GM12878 (cell line): ENCODE measurements around the gene APOL4. TPM values are rescaled to one million over a fixed set of nuclear protein-coding genes. Genes with fewer than 3 reads are reported as not detected.

ENCODE experiments used
- BCL11A ChIP-seq: IDR thresholded peaks from 2 replicates; pipeline ENCODE4 v1.6.1; 2011; ENCODE audit warnings: low read depth, low read length
- CBFB ChIP-seq: IDR thresholded peaks from 2 replicates; pipeline ENCODE4 v1.6.1; 2016; ENCODE audit warnings: antibody characterized with exemption, low read depth
- CHD2 ChIP-seq: IDR thresholded peaks from 2 replicates; pipeline ENCODE4 v1.6.1; 2011; ENCODE audit warnings: low read depth, low read length, improper control_type of control experiment, borderline replicate concordance
- FOXM1 ChIP-seq: IDR thresholded peaks from 2 replicates; pipeline ENCODE4 v1.6.1; 2012; ENCODE audit warnings: low read depth, mild to moderate bottlenecking, inconsistent platforms, low read length, moderate library complexity
- IKZF1 ChIP-seq: fragments of 450-650 bp; conservative IDR thresholded peaks from 2 replicates; pipeline ENCODE4 v1.6.1; 2017; ENCODE audit warnings: antibody characterized with exemption, mild to moderate bottlenecking
- IRF5 ChIP-seq: fragments of 450-650 bp; IDR thresholded peaks from 2 replicates; pipeline ENCODE4 v1.6.1; 2017; ENCODE audit warnings: borderline replicate concordance
- JUNB ChIP-seq: IDR thresholded peaks from 2 replicates; pipeline ENCODE4 v1.6.1; 2016; ENCODE audit warnings: antibody characterized with exemption, mild to moderate bottlenecking
- NFXL1 ChIP-seq: fragments of 450-650 bp; IDR thresholded peaks from 2 replicates; pipeline ENCODE4 v1.6.1; 2017; ENCODE audit warnings: antibody characterized with exemption, mild to moderate bottlenecking, borderline replicate concordance
- NR2C1 ChIP-seq: fragments of 450-650 bp; IDR thresholded peaks from 2 replicates; pipeline ENCODE4 v1.6.1; 2017; ENCODE audit warnings: antibody characterized with exemption, mild to moderate bottlenecking, moderate library complexity
- RAD51 ChIP-seq: fragments of 450-650 bp; IDR thresholded peaks from 2 replicates; pipeline ENCODE4 v1.6.1; 2016; ENCODE audit warnings: moderate library complexity, mild to moderate bottlenecking, inconsistent platforms
- RUNX3 ChIP-seq: IDR thresholded peaks from 2 replicates; pipeline ENCODE4 v1.6.1; 2012; ENCODE audit warnings: low read length, inconsistent platforms
- SIX5 ChIP-seq: IDR thresholded peaks from 2 replicates; pipeline ENCODE4 v1.6.1; 2011; ENCODE audit warnings: mild to moderate bottlenecking, low read depth, low read length, moderate library complexity; ENCODE audit not compliant: severe bottlenecking
- SPI1 ChIP-seq: IDR thresholded peaks from 2 replicates; pipeline ENCODE4 v1.6.1; 2011; ENCODE audit warnings: low read depth, mild to moderate bottlenecking, low read length, moderate library complexity, borderline replicate concordance; ENCODE audit not compliant: insufficient read depth
- STAT3 ChIP-seq: IDR thresholded peaks from 2 replicates; pipeline ENCODE4 v1.6.1; 2011; ENCODE audit warnings: low read depth, low read length, improper control_type of control experiment
- TCF3 ChIP-seq: IDR thresholded peaks from 2 replicates; pipeline ENCODE4 v1.6.1; 2012; ENCODE audit warnings: low read depth, mild to moderate bottlenecking, low read length, borderline replicate concordance; ENCODE audit not compliant: insufficient read depth
- USF2 ChIP-seq: IDR thresholded peaks from 2 replicates; pipeline ENCODE4 v1.6.1; 2011; ENCODE audit warnings: low read depth, low read length, improper control_type of control experiment, borderline replicate concordance
- ZNF592 ChIP-seq: fragments of 450-650 bp; IDR thresholded peaks from 2 replicates; pipeline ENCODE4 v1.6.1; 2017; ENCODE audit warnings: mild to moderate bottlenecking, moderate library complexity
- polyA plus RNA-seq, 11 experiments: library from polyadenylated mRNA; depleted of rRNA in 4 of 11; unstranded in 6 of 11; stranded (reverse) in 5 of 11; fragments of >200 nt; fragmentation: Nextera tagmentation in 4 of 11; fragmentation: Illumina TruSeq in 1 of 11; extraction: Ambion mirVana in 4 of 11; extraction: Trizol in 1 of 11; gene quantifications; 1 replicate in 1 of 11; 2 replicates in 10 of 11; pipeline versions ENCODE4 v1.2.1 to v1.2.3, GENCODE V29; 2011 to 2016; ENCODE audit warnings: inconsistent platforms in 2 of 11, missing spikeins in 2 of 11, low read depth in 1 of 11
- total RNA-seq, 4 experiments: library from RNA; depleted of rRNA in 3 of 4; stranded (reverse); fragments of >200 nt in 3 of 4; fragmentation: Illumina TruSeq in 1 of 4; extraction: Trizol in 1 of 4; gene quantifications; 2 replicates each; pipeline versions ENCODE4 v1.2.1 to v1.2.3, GENCODE V29; 2013 to 2021

Gene APOL4
- total and polyA plus RNA-seq, 10 of the 15 experiments (the other 5 are each of a cell fraction or from before 2014, with no cell fraction given): 0.03 to 0.24 (median 0.19) TPM; not detected in 7

GRCh38 chr22:36211237-36211861 lies 9.7 kb upstream of the APOL4 start (continued):
- TF ChIP-seq BCL11A: no peak
- TF ChIP-seq USF2: no peak
- no peak for TF ChIP-seq ZNF592
- TF ChIP-seq IKZF1: peak; percentile 33; the same call in 1 of the 2 replicates
- no peak for TF ChIP-seq IRF5
- no peak for TF ChIP-seq NR2C1
- TF ChIP-seq STAT3: no peak
- no peak for TF ChIP-seq CBFB
- TF ChIP-seq SIX5: no peak
- TF ChIP-seq RUNX3: peak; percentile 65
- no peak for TF ChIP-seq CHD2
- TF ChIP-seq TCF3: no peak
- no peak for TF ChIP-seq JUNB
- TF ChIP-seq NFXL1: no peak
- TF ChIP-seq SPI1: peak; percentile 13; the same call in 1 of the 2 replicates
- no peak for TF ChIP-seq FOXM1
- TF ChIP-seq RAD51: no peak
- TF ChIP-seq, all 136 proteins: peak for 4
